HepG2 (cell line): ENCODE measurements around the gene PRR29.

Experiments used
- AGO1 ChIP-seq: fragments of 200-400 bp; formaldehyde crosslinking; IDR thresholded peaks from 2 replicates; pipeline ENCODE4 v1.6.1; 2017; ENCODE audit warnings: mild to moderate bottlenecking, low read depth, low read length, moderate library complexity; ENCODE audit not compliant: poor library complexity, severe bottlenecking
- ATF1 ChIP-seq: IDR thresholded peaks from 2 replicates; pipeline ENCODE4 v1.6.1; 2016; ENCODE audit warnings: mild to moderate bottlenecking, control low read depth
- BHLHE40 ChIP-seq: IDR thresholded peaks from 2 replicates; pipeline ENCODE4 v1.6.1; 2011; ENCODE audit warnings: low read length, improper control_type of control experiment
- CTCF ChIP-seq: sonication (generic); formaldehyde crosslinking; IDR thresholded peaks from 2 replicates; pipeline ENCODE4 v1.5.0; 2020; ENCODE audit warnings: mild to moderate bottlenecking, missing genetic modification reagents, moderate library complexity
- PAF1 ChIP-seq: IDR thresholded peaks from 2 replicates; pipeline ENCODE4 v1.6.1; 2016; ENCODE audit warnings: missing genetic modification reagents, missing compliant biosample characterization
- TCF7L2 ChIP-seq: IDR thresholded peaks from 2 replicates; pipeline ENCODE4 v1.6.1; 2011; ENCODE audit warnings: mild to moderate bottlenecking, low read depth, low read length, moderate library complexity
- THAP11 ChIP-seq: IDR thresholded peaks from 2 replicates; pipeline ENCODE4 v1.6.1; 2016; ENCODE audit warnings: missing biosample characterization, missing genetic modification reagents
- U2AF2 ChIP-seq: fragments of 200-400 bp; formaldehyde crosslinking; IDR thresholded peaks from 2 replicates; pipeline ENCODE4 v1.6.1; 2017; ENCODE audit warnings: low read depth, mild to moderate bottlenecking, low read length
- ZBTB1 ChIP-seq: sonication (generic); formaldehyde crosslinking; IDR thresholded peaks from 2 replicates; pipeline ENCODE4 v1.4.0; 2020; ENCODE audit warnings: missing genetic modification reagents, borderline replicate concordance
- TF ChIP-seq, protein P1 (sequence below): sonication (generic); formaldehyde crosslinking; IDR thresholded peaks from 2 replicates; pipeline ENCODE4 v1.4.0; 2020; ENCODE audit warnings: mild to moderate bottlenecking, missing genetic modification reagents
- TF ChIP-seq, protein P2 (sequence below): sonication (generic); formaldehyde crosslinking; IDR thresholded peaks from 2 replicates; pipeline ENCODE4 v1.4.0; 2020; ENCODE audit warnings: missing genetic modification reagents

DNA sequence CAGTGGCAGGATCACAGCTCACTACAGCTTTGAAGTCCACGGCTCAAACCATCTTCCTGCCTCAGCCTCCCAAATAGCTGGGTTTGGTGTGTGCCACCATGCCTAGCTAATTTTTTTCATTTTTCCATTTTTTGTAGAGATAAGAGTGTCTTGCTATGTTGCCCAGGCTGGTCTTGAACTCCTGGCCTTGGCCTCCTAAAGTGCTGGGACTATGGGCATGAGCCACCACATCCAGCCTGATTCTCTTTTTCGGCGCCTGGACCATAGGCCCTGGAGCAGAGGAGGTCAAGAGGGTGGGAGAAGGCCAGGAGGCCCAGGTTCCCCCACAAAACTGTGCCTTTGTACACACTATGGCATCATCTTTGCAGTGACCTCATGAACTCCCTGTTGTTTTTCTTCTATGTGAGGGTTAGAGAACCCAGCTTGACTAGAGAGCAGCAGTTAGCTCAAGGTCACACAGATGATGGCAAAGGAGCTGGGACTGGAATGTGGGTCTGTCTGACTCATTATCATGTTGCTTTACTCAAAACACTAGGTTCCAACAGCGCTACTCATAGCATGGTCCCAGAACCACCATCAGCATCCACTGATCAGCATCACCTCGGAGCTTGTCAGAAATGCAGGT lies 41.7 kb upstream of the PRR29 start:
- TF ChIP-seq, protein P1, sequence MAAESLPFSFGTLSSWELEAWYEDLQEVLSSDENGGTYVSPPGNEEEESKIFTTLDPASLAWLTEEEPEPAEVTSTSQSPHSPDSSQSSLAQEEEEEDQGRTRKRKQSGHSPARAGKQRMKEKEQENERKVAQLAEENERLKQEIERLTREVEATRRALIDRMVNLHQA (CRISPR knock-in tag) = no peak
- no peak for TF ChIP-seq PAF1 (CRISPR knock-in tag)
- no peak for TF ChIP-seq CTCF (CRISPR knock-in tag)
- no peak; the same call in 1 of the 2 replicates for TF ChIP-seq THAP11 (CRISPR knock-in tag)
- TF ChIP-seq ZBTB1 = no peak
- no peak for TF ChIP-seq ATF1 (CRISPR knock-in tag)
- no peak for TF ChIP-seq TCF7L2
- TF ChIP-seq U2AF2 = no peak
- no peak for TF ChIP-seq AGO1
- TF ChIP-seq, protein P2, sequence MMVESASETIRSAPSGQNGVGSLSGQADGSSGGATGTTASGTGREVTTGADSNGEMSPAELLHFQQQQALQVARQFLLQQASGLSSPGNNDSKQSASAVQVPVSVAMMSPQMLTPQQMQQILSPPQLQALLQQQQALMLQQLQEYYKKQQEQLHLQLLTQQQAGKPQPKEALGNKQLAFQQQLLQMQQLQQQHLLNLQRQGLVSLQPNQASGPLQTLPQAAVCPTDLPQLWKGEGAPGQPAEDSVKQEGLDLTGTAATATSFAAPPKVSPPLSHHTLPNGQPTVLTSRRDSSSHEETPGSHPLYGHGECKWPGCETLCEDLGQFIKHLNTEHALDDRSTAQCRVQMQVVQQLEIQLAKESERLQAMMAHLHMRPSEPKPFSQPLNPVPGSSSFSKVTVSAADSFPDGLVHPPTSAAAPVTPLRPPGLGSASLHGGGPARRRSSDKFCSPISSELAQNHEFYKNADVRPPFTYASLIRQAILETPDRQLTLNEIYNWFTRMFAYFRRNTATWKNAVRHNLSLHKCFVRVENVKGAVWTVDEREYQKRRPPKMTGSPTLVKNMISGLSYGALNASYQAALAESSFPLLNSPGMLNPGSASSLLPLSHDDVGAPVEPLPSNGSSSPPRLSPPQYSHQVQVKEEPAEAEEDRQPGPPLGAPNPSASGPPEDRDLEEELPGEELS (CRISPR knock-in tag) = no peak
- TF ChIP-seq BHLHE40 = no peak
